IMR-90 (cell line): ENCODE measurements around the gene DYSF. TPM values are rescaled to one million over a fixed set of nuclear protein-coding genes. Genes with fewer than 3 reads are reported as not detected.
A peak's percentile ranks its signal among the peaks of the same experiment; 100 is the strongest.

Experiments used
- ATAC-seq: fragments of 200-7000 bp; cut with Tn5 transposase; 2 replicates; pipeline ENCODE4 v1.9.1; 2020; ENCODE audit warnings: low read depth, mild to moderate bottlenecking, moderate library complexity
- BruUV-seq: library from RNA; stranded (reverse); fragments of 400-500 nt; replicated peaks from 2 replicates; lab custom pipeline; 2021; lab: Mats Ljungman, UMichigan
- CTCF ChIA-PET: fragments of 300-600 bp; formaldehyde crosslinking; extraction: SDS; loops from one replicate; lab custom pipeline; 2021; ENCODE audit warnings: antibody characterized with exemption; lab: Yijun Ruan, JAX
- POLR2A ChIA-PET: fragments of 300-600 bp; sonication (Branson Sonifier 250); formaldehyde crosslinking; loops from one replicate; lab custom pipeline; 2022; ENCODE audit warnings: antibody characterized with exemption; ENCODE audit not compliant: unreplicated experiment; lab: Charles Lee
- DNase-seq: peaks from one replicate; pipeline ENCODE4 v3.0.0; 2013
- H2AFZ ChIP-seq: replicated peaks from 2 replicates; pipeline ENCODE3; 2013; ENCODE audit warnings: low read length, mild to moderate bottlenecking; ENCODE audit not compliant: poor library complexity
- H2AK5ac ChIP-seq: 2 replicates; pipeline ENCODE4 v1.6.1; 2013; ENCODE audit warnings: low read depth, low read length, inconsistent platforms
- H2AK9ac ChIP-seq: replicated peaks from 2 replicates; pipeline ENCODE3; 2013; ENCODE audit warnings: mild to moderate bottlenecking, low read depth, low read length, moderate library complexity; ENCODE audit not compliant: poor library complexity
- H2BK120ac ChIP-seq: 2 replicates; pipeline ENCODE4 v1.6.1; 2013; ENCODE audit warnings: low read depth, low read length, inconsistent platforms
- H2BK15ac ChIP-seq: 3 replicates; pipeline ENCODE4 v1.6.1; 2013; ENCODE audit warnings: low read depth, low read length, inconsistent platforms
- H2BK20ac ChIP-seq: 2 replicates; pipeline ENCODE4 v1.6.1; 2013; ENCODE audit warnings: low read depth, mild to moderate bottlenecking, inconsistent platforms, low read length, moderate library complexity
- H2BK5ac ChIP-seq: 2 replicates; pipeline ENCODE4 v1.6.1; 2013; ENCODE audit warnings: mild to moderate bottlenecking, low read depth, low read length, inconsistent platforms; ENCODE audit not compliant: poor library complexity, severe bottlenecking
- H3K14ac ChIP-seq: replicated peaks from 2 replicates; pipeline ENCODE4 v1.6.1; 2013; ENCODE audit warnings: low read depth, low read length, inconsistent platforms
- H3K18ac ChIP-seq: 2 replicates; pipeline ENCODE4 v1.6.1; 2013; ENCODE audit warnings: low read depth, low read length, control low read depth
- H3K23ac ChIP-seq: 2 replicates; pipeline ENCODE4 v1.6.1; 2013; ENCODE audit warnings: low read depth, low read length, inconsistent platforms
- H3K27ac ChIP-seq: 2 replicates; pipeline ENCODE4 v1.5.1; 2013; ENCODE audit warnings: mild to moderate bottlenecking, control low read depth, low read length; ENCODE audit not compliant: insufficient read depth
- H3K27me3 ChIP-seq: 2 replicates; pipeline ENCODE4 v1.6.1; 2013; ENCODE audit warnings: low read length; ENCODE audit not compliant: control insufficient read depth, insufficient read depth
- H3K36me3 ChIP-seq: 2 replicates; pipeline ENCODE4 v1.6.1; 2013; ENCODE audit warnings: low read length, mixed read lengths; ENCODE audit not compliant: control insufficient read depth, insufficient read depth
- H3K4ac ChIP-seq: 2 replicates; pipeline ENCODE4 v1.6.1; 2013; ENCODE audit warnings: low read depth, low read length, inconsistent platforms
- H3K4me1 ChIP-seq: 2 replicates; pipeline ENCODE4 v1.6.1; 2013; ENCODE audit warnings: low read length, mixed read lengths; ENCODE audit not compliant: control insufficient read depth, insufficient read depth
- H3K4me2 ChIP-seq: 2 replicates; pipeline ENCODE4 v1.6.1; 2013; ENCODE audit warnings: low read depth, mild to moderate bottlenecking, control low read depth, low read length, moderate library complexity
- H3K4me3 ChIP-seq: 2 replicates; pipeline ENCODE4 v1.5.1; 2013; ENCODE audit warnings: low read depth, mild to moderate bottlenecking, control low read depth, low read length, moderate library complexity; ENCODE audit not compliant: insufficient read depth
- H3K56ac ChIP-seq: 2 replicates; pipeline ENCODE4 v1.6.1; 2013; ENCODE audit warnings: low read length, inconsistent platforms; ENCODE audit not compliant: insufficient read depth; ENCODE audit errors: extremely low read depth
- H3K79me1 ChIP-seq, 2 experiments: 2 replicates each; pipeline ENCODE4 v1.6.1; 2013; ENCODE audit warnings: low read length in 2 of 2, inconsistent platforms in 1 of 2, low read depth in 1 of 2
- H3K9ac ChIP-seq: 2 replicates; pipeline ENCODE4 v1.6.1; 2013; ENCODE audit warnings: low read depth, low read length, control low read depth
- H3K9me1 ChIP-seq: 2 replicates; pipeline ENCODE4 v1.6.1; 2013; ENCODE audit warnings: low read length, inconsistent platforms; ENCODE audit not compliant: insufficient read depth
- H3K9me3 ChIP-seq: 2 replicates; pipeline ENCODE4 v1.6.1; 2013; ENCODE audit warnings: low read length; ENCODE audit not compliant: control insufficient read depth, insufficient read depth
- H4K20me1 ChIP-seq: 2 replicates; pipeline ENCODE4 v1.6.1; 2013; ENCODE audit warnings: low read length, inconsistent platforms; ENCODE audit not compliant: insufficient read depth
- H4K5ac ChIP-seq: 2 replicates; pipeline ENCODE4 v1.6.1; 2013; ENCODE audit warnings: mild to moderate bottlenecking, low read depth, low read length, control low read depth
- H4K8ac ChIP-seq, 2 experiments: 2 replicates each; pipeline ENCODE4 v1.6.1; 2013; ENCODE audit warnings: low read depth in 2 of 2, low read length in 2 of 2, control low read depth in 1 of 2, inconsistent platforms in 1 of 2
- H4K91ac ChIP-seq: 2 replicates; pipeline ENCODE4 v1.6.1; 2013; ENCODE audit warnings: low read depth, low read length, inconsistent platforms; ENCODE audit not compliant: insufficient read depth
- BHLHE40 ChIP-seq: fragments of 150-350 bp; IDR thresholded peaks from 2 replicates; pipeline ENCODE4 v1.6.1; 2016; ENCODE audit warnings: mild to moderate bottlenecking, low read depth, low read length
- CEBPB ChIP-seq: IDR thresholded peaks from 2 replicates; pipeline ENCODE4 v1.6.1; 2012; ENCODE audit warnings: low read depth, low read length, improper control_type of control experiment
- CHD1 ChIP-seq: IDR thresholded peaks from 2 replicates; pipeline ENCODE4 v1.6.1; 2012; ENCODE audit warnings: low read depth, low read length, improper control_type of control experiment
- CTCF ChIP-seq: conservative IDR thresholded peaks from 2 replicates; pipeline ENCODE4 v1.5.1; 2012; ENCODE audit warnings: mild to moderate bottlenecking, low read depth, low read length, improper control_type of control experiment
- FOS ChIP-seq: fragments of 150-350 bp; IDR thresholded peaks from 2 replicates; pipeline ENCODE4 v1.6.1; 2016; ENCODE audit warnings: low read depth, low read length
- MAFK ChIP-seq: IDR thresholded peaks from 2 replicates; pipeline ENCODE4 v1.6.1; 2012; ENCODE audit warnings: low read depth, low read length, improper control_type of control experiment
- MAZ ChIP-seq: IDR thresholded peaks from 2 replicates; pipeline ENCODE4 v1.6.1; 2012; ENCODE audit warnings: low read depth, mild to moderate bottlenecking, low read length, improper control_type of control experiment, moderate library complexity, borderline replicate concordance
- NFE2L2 ChIP-seq: fragments of 150-350 bp; IDR thresholded peaks from 2 replicates; pipeline ENCODE4 v1.6.1; 2016; ENCODE audit warnings: low read depth, mild to moderate bottlenecking, low read length
- POLR2A ChIP-seq: IDR thresholded peaks from 2 replicates; pipeline ENCODE4 v1.6.1; 2012; ENCODE audit warnings: mild to moderate bottlenecking, low read depth, low read length
- RCOR1 ChIP-seq: IDR thresholded peaks from 2 replicates; pipeline ENCODE4 v1.6.1; 2012; ENCODE audit warnings: mild to moderate bottlenecking, low read length, improper control_type of control experiment; ENCODE audit not compliant: insufficient replicate concordance
- RFX5 ChIP-seq: IDR thresholded peaks from 2 replicates; pipeline ENCODE4 v1.8.0; 2012; ENCODE audit warnings: low read depth, mild to moderate bottlenecking, low read length, moderate library complexity
- SMC3 ChIP-seq: fragments of 150-350 bp; IDR thresholded peaks from 2 replicates; pipeline ENCODE4 v1.6.1; 2016; ENCODE audit warnings: low read depth, mild to moderate bottlenecking, antibody characterized with exemption, low read length, moderate library complexity
- USF2 ChIP-seq: fragments of 150-350 bp; IDR thresholded peaks from 2 replicates; pipeline ENCODE4 v1.6.1; 2017; ENCODE audit warnings: mild to moderate bottlenecking, antibody characterized with exemption, low read length, low read depth
- WGBS, 2 experiments: methylation state at CpG; one replicate each; pipeline versions ENCODE4 v1.1.5 to v1.1.7; 2013; ENCODE audit warnings: missing lambda C conversion rate in 2 of 2; ENCODE audit not compliant: insufficient read length in 1 of 2; ENCODE audit errors: extremely low coverage in 2 of 2; 5-methylcytosine and 5-hydroxymethylcytosine counted together
- dilution Hi-C: fragments of 300-500 bp; cut with HindIII; formaldehyde crosslinking; loops from one replicate; pipeline ENCODE4 v1.14.3; 2018; ENCODE audit warnings: low sequenced_read_pairs; ENCODE audit not compliant: unreplicated experiment
- in situ Hi-C: fragments of 300-500 bp; cut with MboI; formaldehyde crosslinking; loops from 3 replicates; pipeline ENCODE4 v1.14.3; 2019; ENCODE audit warnings: low sequenced_read_pairs, inconsistent platforms, mixed read lengths
- intact Hi-C: fragments of 100-400 bp; cut with micrococcal nuclease; formaldehyde crosslinking; loops from 2 replicates; pipeline ENCODE4 v1.10.0; 2022
- polyA plus RNA-seq, 3 experiments: library from polyadenylated mRNA; depleted of rRNA; stranded (reverse); fragments of >200 nt; gene quantifications; 2 replicates each; pipeline ENCODE4 v1.2.3, GENCODE V29; 2012; ENCODE audit warnings: low replicate concordance in 1 of 3
- total RNA-seq: library from RNA; depleted of rRNA; stranded (reverse); fragments of >200 nt; gene quantifications from 2 replicates; pipeline ENCODE4 v1.2.3, GENCODE V29; 2012

Gene DYSF
- total and polyA plus RNA-seq, 2 of the 4 experiments (the other 2 are of a cell fraction): 0.09 to 0.18 TPM

- TF ChIP-seq USF2 (no peak), POLR2A (no peak)
Observed at GRCh38 chr2:71460595-71461303, 7.4 kb downstream of the DYSF start (continued).

GRCh38 chr2:71461304-71461671, 7.9 kb downstream of the DYSF start:
- dilution Hi-C loops (no loop called here), intact Hi-C loops (no loop called here), in situ Hi-C loops (no loop called here)
- WGBS, 2 experiments: no CpG with 5 or more reads among the region's 5 CpGs
- peaks cover 41% of the 10 kb centered on the region for H3K27me3 ChIP-seq
- H4K91ac ChIP-seq: no peak overlapping the region
- POLR2A ChIA-PET: no interaction called here
- H3K23ac ChIP-seq: no peak overlapping the region
- H3K56ac ChIP-seq: no peak overlapping the region
- H3K9me3 ChIP-seq: peaks cover 8% of the 10 kb centered on the region
- H4K8ac ChIP-seq: no peak overlapping the region
- H3K36me3 ChIP-seq: no peaks in the 10 kb centered on the region
- H3K4me3 ChIP-seq: no peak overlapping the region
- no peak overlapping the region for H2BK15ac ChIP-seq
- no peak overlapping the region for H3K18ac ChIP-seq
- no peaks in the 10 kb centered on the region for H3K79me1 ChIP-seq
- no peak overlapping the region for H3K9ac ChIP-seq
- no peak overlapping the region for H3K27ac ChIP-seq
- no peak overlapping the region for H2AFZ ChIP-seq
- no peak overlapping the region for H2BK5ac ChIP-seq
- H2AK9ac ChIP-seq: peak overlapping the region; percentile 9
- no peak overlapping the region for H2BK20ac ChIP-seq
- DNase-seq (no peak), ATAC-seq (no peak)
- BruUV-seq: no TSS peak
- H3K4me2 ChIP-seq: no peak overlapping the region
- no peaks in the 10 kb centered on the region for H4K20me1 ChIP-seq
- no peak overlapping the region for H2BK120ac ChIP-seq
- no peak overlapping the region for H3K14ac ChIP-seq
- peaks cover 3% of the 10 kb centered on the region; the same call in 1 of the 2 replicates for H3K4me1 ChIP-seq
- no peaks in the 10 kb centered on the region; the same call in 1 of the 2 replicates for H3K9me1 ChIP-seq
- no peak overlapping the region for H4K5ac ChIP-seq
- CTCF ChIA-PET: interaction anchor here (0.6 to 2.3 kb wide), 8 partner anchors 9 to 63 kb away, joined by 3 to 8 read pairs (median 4); no protein-coding TSS in a partner anchor
- no peak overlapping the region for H2AK5ac ChIP-seq
- H3K4ac ChIP-seq: no peak overlapping the region
- TF ChIP-seq SMC3 (no peak), NFE2L2 (no peak), MAFK (no peak), RFX5 (no peak), POLR2A (no peak), CHD1 (no peak), BHLHE40 (no peak), CTCF (no peak), USF2 (no peak), RCOR1 (no peak), CEBPB (no peak), FOS (no peak), MAZ (no peak)
